GM19397 (cell line): ENCODE results near the gene ANKRD30B.
"Not testable (repeated sequence)": the region's sequence is repeated elsewhere in the genome, so short reads cannot be mapped to it uniquely, and the experiment has no call there.

Experiments
- ATAC-seq: cut with Tn5 transposase; IDR thresholded peaks from one replicate; pipeline ENCODE4 v1.9.1; 2021; ENCODE audit warnings: mild to moderate bottlenecking, moderate library complexity; ENCODE audit not compliant: unreplicated experiment

The ANKRD30B gene

DNA sequence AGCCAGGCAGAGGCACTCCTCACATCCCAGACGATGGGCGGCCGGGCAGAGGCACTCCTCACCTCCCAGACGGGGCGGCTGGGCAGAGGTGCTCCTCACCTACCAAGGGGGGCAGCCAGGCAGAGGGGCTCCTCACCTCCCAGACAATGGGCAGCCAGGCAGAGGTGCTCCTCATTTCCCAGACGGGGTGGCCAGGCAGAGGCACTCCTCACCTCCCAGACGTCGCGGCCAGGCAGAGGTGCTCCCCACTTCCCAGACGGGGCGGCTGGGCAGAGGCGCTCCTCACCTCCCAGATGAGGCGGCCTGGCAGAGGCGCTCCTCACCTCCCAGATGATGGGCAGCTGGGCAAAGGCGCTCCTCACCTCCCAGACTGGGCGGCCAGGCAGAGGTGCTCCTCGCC lies 107.7 kb downstream of the ANKRD30B start:
- ATAC-seq: not testable (repeated sequence)

DNA sequence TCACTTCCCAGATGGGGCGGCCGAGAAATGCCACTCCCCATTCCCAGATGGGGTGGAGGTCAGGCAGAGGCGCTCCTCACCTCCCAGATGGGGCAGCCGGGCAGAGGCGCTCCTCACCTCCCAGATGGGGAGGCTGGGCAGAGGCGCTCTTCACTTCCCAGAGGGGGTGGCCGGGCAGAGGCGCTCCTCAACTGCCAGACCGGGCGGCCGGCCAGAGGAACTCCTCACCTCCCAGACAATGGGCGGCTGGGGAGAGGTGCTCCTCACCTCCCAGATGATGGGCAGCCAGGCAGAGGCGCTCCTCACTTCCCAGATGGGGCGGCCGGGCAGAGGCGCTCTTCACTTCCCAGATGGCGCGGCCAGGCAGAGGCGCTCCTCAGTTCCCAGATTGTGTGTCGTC lies 108.3 kb downstream of the ANKRD30B start:
- not testable (repeated sequence) for ATAC-seq

DNA sequence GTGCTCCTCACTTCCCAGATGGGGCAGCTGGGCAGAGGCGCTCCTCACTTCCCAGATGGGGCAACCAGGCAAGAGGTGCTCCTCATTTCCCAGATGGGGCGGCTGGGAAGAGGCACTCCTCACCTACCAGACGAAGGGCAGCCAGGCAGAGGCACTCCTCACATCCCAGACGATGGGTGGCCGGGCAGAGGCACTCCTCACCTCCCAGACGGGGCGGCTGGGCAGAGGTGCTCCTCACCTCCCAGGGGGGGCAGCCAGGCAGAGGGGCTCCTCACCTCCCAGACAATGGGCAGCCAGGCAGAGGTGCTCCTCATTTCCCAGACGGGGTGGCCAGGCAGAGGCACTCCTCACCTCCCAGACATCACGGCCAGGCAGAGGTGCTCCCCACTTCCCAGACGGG lies 110.5 kb downstream of the ANKRD30B start:
- ATAC-seq: not testable (repeated sequence)

DNA sequence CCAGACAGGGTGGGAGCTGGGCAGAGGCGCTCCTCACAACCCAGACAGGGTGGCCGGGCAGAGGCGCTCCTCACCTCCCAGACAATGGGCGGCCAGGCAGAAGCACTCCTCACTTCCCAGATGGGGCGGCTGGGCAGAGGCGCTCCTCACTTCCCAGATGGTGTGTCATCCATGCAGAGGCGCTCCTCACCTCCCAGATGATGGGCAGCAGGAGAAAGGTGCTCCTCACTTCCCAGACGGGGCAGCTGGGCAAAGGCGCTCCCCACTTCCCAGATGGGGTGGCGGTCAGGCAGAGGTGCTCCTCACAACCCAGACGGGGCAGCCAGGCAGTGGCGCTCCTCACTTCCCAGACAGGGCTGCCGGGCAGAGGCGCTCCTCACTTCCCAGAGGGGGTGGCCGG lies 112.0 kb downstream of the ANKRD30B start:
- ATAC-seq: not testable (repeated sequence)

DNA sequence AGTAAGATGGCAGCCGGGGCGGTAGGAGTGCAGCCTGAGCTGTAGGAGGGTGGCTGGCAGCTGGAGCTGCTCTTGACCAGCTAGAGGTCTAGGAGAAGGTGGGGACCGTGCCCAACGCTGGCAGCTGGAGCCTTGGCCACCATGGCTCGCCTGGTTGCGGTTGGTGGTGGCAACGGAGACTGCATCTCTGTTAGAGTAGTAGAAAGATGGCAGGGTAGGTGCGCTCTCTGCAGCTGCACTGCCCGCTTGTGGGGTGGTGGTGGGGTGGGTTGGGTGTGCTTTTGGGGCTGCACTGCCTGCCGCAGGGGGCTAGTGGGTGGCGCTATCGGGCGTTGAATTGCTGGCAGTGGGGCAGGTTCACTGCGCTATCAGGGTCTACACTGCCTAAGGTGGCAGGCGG lies 118.5 kb downstream of the ANKRD30B start:
- ATAC-seq: not testable (repeated sequence)

DNA sequence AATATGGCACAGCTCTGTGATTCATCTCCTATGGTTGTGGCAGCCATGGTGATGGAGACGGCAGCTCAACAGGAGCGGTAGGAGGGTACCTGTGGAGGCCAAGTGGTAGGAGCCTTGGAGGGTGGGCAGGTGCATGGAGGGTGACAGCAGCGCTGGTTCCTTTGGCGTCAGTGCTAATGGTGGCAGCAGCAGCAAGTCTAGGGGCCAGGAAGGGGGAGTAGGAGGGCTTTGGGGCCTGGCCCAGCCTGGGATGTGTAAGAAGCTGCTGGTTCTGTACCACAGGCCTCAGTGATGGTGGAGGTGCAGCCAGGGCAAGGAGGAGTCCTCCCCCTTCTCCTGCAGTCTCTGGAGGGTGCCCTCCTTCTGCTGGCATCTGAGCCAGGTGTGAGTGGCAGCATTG lies 120.0 kb downstream of the ANKRD30B start:
- not testable (repeated sequence) for ATAC-seq

DNA sequence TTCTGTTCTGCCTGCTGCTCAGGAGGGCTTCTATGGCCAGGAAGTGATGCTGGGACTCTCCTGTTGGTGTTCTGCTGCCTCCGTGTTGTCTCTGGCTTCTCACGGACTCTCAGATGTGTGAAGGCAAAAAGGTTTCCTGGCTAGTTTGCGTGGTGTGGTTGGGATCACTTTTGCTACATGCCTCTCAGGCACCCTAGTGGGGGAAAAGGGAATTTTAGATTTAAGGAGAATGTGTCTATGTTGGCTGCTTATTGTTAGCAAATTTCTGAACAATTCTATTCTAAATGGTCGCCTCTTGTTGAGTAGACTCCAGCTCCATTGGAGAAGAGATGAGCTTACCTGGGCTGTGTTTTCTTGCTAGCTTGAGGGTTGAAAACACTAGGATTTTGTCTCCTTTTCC lies 120.9 kb downstream of the ANKRD30B start:
- not testable (repeated sequence) for ATAC-seq

DNA sequence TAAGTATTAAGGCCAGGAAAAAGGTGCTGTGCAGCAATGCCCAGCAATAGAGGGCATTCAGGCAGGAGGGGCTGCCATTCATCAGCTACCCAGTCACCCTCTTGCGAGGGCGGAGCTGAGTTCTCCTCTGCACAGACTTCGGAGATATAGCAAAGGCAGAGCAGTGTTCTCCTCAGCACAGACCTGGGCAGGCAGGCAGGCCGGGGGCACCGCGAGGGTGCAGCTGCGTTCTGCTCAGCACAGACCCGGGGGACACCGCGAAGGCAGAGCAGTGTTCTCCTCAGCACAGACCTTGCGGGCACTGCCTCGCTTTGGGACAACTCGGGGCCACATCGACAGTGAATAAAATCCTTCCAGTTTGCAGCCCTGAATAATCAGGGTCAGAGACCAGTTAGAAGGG lies 130.9 kb downstream of the ANKRD30B start:
- ATAC-seq: not testable (repeated sequence)

DNA sequence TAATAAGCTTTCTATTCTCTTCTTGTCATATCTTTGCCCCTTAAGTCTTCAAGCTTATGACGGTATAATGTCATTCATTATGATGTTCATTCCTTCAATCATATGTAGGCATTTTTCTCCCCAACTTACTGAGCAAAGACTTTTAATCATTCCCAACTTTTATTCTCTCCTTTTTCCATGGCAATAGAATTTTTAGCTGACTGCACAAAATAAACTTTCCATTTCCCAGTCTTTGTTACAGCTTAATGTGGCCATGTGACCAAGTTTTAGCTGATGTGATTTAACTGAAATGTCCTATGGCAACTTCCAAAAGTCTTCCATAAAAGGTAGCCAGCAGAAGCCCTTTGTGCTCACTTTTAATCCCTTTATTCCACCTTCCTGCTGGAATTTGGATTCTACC lies 152.5 kb downstream of the ANKRD30B start:
- ATAC-seq: no peak
